Measurements from ENCODE around the gene GTF2H1.

GTF2H1 gene

DNA sequence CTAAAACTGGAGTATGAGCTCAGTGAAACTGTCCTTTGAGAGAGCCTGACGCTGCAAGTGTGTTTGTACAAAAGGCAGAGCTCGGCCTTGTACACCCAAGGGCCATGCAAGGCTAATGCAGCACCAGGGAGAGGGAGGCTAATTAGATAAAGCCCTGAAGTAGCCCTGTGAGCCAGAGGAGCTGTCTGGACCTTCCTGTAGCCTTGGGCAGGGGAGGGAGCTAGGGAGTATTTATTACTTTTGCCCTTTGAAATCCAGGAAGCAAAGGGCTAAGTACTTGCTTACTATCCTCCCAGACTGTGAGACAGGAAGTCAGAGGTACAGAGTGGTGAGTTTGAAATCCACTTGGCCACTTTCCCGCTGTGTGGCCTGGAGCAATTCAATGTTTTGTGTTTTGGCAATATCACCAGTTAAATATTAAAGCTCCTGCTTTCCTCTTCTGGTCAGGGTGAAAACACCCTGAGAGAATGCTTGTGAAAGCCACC, 61.8 kb downstream of the GTF2H1 start:
- peaks cover 18% of the 10 kb centered on the region; the same call in 1 of the 2 replicates for H3F3A ChIP-seq (ENCODE audit: low read depth)
- peak overlapping the region; percentile 98 for H3K4me2 ChIP-seq (ENCODE audit: low read depth, low read length, poor library complexity, severe bottlenecking)
- peak overlapping the region; percentile 37 for H2AFZ ChIP-seq (ENCODE audit: low read length)
- no peaks in the 10 kb centered on the region for H3K79me2 ChIP-seq (ENCODE audit: insufficient read depth, low read length)
- H3K4me3 ChIP-seq (ENCODE audit: low read length, poor library complexity, severe bottlenecking), result peak overlapping the region; percentile 65
- peaks cover 28% of the 10 kb centered on the region for H3K4me1 ChIP-seq (ENCODE audit: insufficient read depth, low read length, poor library complexity, severe bottlenecking)
- H4K20me1 ChIP-seq (ENCODE audit: insufficient read depth, low read length, poor library complexity, severe bottlenecking), result no peaks in the 10 kb centered on the region
- H3K27me3 ChIP-seq (ENCODE audit: insufficient read depth, low read length, poor library complexity, severe bottlenecking), result no peaks in the 10 kb centered on the region
- no peaks in the 10 kb centered on the region for H3K9me2 ChIP-seq (replicated peaks; ENCODE audit: low read depth, low read length)
- H3K9ac ChIP-seq (ENCODE audit: low read depth, low read length, poor library complexity, severe bottlenecking), result peak overlapping the region; percentile 85
- no peaks in the 10 kb centered on the region for H3K36me3 ChIP-seq (ENCODE audit: insufficient read depth, low read length)
- no peaks in the 10 kb centered on the region for H3K9me3 ChIP-seq (ENCODE audit: insufficient read depth, low read depth, low read length)
- no peak for TF ChIP-seq EZH2phosphoT487 (IDR thresholded peaks at IDR 0.05; ENCODE audit: borderline replicate concordance)
- TF ChIP-seq, protein P1, sequence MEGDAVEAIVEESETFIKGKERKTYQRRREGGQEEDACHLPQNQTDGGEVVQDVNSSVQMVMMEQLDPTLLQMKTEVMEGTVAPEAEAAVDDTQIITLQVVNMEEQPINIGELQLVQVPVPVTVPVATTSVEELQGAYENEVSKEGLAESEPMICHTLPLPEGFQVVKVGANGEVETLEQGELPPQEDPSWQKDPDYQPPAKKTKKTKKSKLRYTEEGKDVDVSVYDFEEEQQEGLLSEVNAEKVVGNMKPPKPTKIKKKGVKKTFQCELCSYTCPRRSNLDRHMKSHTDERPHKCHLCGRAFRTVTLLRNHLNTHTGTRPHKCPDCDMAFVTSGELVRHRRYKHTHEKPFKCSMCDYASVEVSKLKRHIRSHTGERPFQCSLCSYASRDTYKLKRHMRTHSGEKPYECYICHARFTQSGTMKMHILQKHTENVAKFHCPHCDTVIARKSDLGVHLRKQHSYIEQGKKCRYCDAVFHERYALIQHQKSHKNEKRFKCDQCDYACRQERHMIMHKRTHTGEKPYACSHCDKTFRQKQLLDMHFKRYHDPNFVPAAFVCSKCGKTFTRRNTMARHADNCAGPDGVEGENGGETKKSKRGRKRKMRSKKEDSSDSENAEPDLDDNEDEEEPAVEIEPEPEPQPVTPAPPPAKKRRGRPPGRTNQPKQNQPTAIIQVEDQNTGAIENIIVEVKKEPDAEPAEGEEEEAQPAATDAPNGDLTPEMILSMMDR (conservative IDR thresholded peaks at IDR 0.05; ENCODE audit: low read length), result no peak

DNA sequence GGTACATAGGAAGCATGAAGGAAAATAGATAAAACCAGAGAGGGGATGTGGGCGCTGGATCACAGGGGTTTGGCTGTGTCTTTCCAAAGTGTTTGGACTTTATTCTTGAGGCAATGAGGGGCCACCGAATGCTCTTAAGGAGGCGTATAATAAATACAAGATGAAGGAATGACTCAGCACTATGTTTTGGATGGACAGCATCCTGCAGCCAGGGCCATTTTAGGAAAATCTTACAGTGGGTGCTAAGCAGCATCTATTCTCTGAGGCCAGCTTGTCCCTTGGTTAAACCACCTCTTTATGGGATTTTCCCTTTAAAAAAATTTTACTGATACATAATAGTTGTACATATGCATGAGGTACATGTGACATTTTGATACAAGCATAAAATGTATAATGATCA, 67.7 kb downstream of the GTF2H1 start:
- Histone ChIP-seq H3K9me3 (ENCODE audit: insufficient read depth, low read depth, low read length) (no peaks in the 10 kb centered on the region), H3K4me1 (ENCODE audit: insufficient read depth, low read length, poor library complexity, severe bottlenecking) (peaks cover 23% of the 10 kb centered on the region), H3K4me2 (ENCODE audit: low read depth, low read length, poor library complexity, severe bottlenecking) (no peak overlapping the region), H3K79me2 (ENCODE audit: insufficient read depth, low read length) (peaks cover 21% of the 10 kb centered on the region), H3K27me3 (ENCODE audit: insufficient read depth, low read length, poor library complexity, severe bottlenecking) (peaks cover 7% of the 10 kb centered on the region), H3F3A (ENCODE audit: low read depth) (no peaks in the 10 kb centered on the region), H3K9ac (ENCODE audit: low read depth, low read length, poor library complexity, severe bottlenecking) (no peak overlapping the region), H3K4me3 (ENCODE audit: low read length, poor library complexity, severe bottlenecking) (no peak overlapping the region), H3K36me3 (ENCODE audit: insufficient read depth, low read length) (0 out of 2 replicates have a peak, but pooled peaks cover 3% of the 10 kb centered on the region), H2AFZ (ENCODE audit: low read length) (no peak overlapping the region), H4K20me1 (ENCODE audit: insufficient read depth, low read length, poor library complexity, severe bottlenecking) (peaks cover 6% of the 10 kb centered on the region), H3K9me2 (replicated peaks; ENCODE audit: low read depth, low read length) (no peaks in the 10 kb centered on the region)
- no peak for TF ChIP-seq EZH2phosphoT487 (IDR thresholded peaks at IDR 0.05; ENCODE audit: borderline replicate concordance)
- TF ChIP-seq, protein P1 (conservative IDR thresholded peaks at IDR 0.05; ENCODE audit: low read length), result no peak

DNA sequence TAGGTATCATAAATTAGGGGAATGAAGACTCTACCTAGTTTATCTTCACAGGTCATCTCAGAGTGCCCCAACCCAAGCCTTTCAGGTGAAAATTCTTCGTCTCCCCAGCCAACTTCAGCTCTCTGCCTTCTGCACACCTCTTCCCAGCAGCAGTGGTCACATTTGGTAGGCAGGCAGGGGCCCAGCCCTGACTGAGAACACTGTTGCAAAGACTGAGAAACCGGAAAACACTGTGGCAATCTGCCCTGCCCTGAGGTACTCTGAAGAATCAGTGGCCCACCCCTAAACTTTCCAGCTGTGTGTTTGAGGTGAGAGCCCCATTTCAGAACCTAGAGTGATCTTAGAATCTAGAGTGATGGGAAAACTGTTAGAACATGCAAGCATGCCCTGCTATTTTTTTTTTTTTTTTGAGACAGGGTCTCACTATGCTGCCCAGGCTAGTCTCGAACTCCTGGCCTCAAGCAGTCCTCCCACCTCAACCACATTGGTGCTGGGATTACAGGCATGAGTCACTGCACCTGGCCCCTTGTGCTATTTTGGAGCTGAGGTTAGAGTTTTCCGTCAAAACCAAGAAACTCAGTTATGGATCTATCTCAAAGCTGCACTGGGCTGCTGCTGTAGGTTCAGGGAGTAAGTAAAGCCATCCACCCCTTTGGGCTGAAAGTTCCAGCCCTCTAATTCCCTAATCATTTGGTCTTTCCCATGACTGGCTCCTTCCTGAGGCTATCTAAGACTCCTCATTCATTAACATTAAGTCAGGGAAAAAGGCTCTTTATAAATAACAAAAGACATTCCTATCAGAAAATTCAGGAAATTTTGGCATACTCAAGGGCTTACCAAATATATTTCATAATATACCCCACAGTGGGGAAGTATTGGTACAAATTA, 70.3 kb downstream of the GTF2H1 start:
- Histone ChIP-seq H3K79me2 (ENCODE audit: insufficient read depth, low read length) (peaks cover 46% of the 10 kb centered on the region), H3K4me2 (ENCODE audit: low read depth, low read length, poor library complexity, severe bottlenecking) (peak overlapping the region; percentile 10), H2AFZ (ENCODE audit: low read length) (no peak overlapping the region), H4K20me1 (ENCODE audit: insufficient read depth, low read length, poor library complexity, severe bottlenecking) (peaks cover 29% of the 10 kb centered on the region), H3K36me3 (ENCODE audit: insufficient read depth, low read length) (peaks cover 17% of the 10 kb centered on the region), H3K9me2 (replicated peaks; ENCODE audit: low read depth, low read length) (no peaks in the 10 kb centered on the region), H3K4me1 (ENCODE audit: insufficient read depth, low read length, poor library complexity, severe bottlenecking) (peaks cover 36% of the 10 kb centered on the region), H3K9me3 (ENCODE audit: insufficient read depth, low read depth, low read length) (no peaks in the 10 kb centered on the region), H3F3A (ENCODE audit: low read depth) (peaks cover 5% of the 10 kb centered on the region; the same call in 1 of the 2 replicates), H3K4me3 (ENCODE audit: low read length, poor library complexity, severe bottlenecking) (no peak overlapping the region), H3K9ac (ENCODE audit: low read depth, low read length, poor library complexity, severe bottlenecking) (peak overlapping the region; percentile 100), H3K27me3 (ENCODE audit: insufficient read depth, low read length, poor library complexity, severe bottlenecking) (peaks cover 13% of the 10 kb centered on the region)
- TF ChIP-seq, protein P1 (conservative IDR thresholded peaks at IDR 0.05; ENCODE audit: low read length), result no peak
- TF ChIP-seq EZH2phosphoT487 (IDR thresholded peaks at IDR 0.05; ENCODE audit: borderline replicate concordance), result no peak
